ENCODE data around the gene ADGRA1. TPM values are rescaled to one million over a fixed set of nuclear protein-coding genes. Genes with fewer than 3 reads are reported as not detected.

Gene ADGRA1
- total and polyA plus RNA-seq, 2 donors (not counting 3 experiments of a cell fraction or from before 2014, with no cell fraction given), result not detected

DNA sequence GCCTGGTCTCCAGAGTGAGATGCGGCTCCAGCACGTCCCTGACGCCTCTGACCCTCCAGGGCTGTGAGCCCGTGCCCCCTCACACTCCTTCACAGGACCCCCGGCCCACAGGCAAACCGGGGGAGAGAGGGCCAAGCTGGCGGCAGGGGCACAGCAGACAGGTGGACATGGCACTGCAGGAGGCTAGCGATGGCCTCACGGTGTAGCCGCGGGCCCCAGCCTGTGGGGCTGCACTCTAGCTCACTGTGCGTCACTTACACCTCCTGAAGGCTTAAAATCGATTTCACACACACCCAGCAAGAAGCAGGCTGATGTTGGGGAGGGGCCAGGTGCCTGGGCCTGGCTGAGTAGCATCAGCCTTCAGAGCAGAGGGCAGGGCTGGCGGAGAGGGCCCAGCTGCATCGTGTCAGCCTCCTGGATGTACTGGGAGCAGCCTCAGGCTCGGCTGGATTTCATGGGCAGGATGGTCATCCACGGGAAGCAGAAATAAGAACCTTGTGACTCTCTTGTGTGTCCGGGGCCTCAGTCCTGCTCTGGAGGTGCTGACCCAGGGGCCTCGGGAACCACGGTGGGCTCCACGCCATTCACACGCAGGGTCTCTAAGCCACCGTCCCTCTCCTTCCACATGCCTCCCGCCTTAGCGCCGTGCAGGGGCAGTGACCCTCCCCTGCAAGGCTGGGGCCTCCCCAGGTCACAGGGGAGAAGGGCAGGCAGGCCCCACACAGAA, 52.9 kb downstream of the ADGRA1 start:
- no peaks in the 10 kb centered on the region for H3K27me3 ChIP-seq (ENCODE audit: control insufficient read depth in 2 of 2, insufficient read depth in 2 of 2, low read length in 2 of 2)
- H3K9me3 ChIP-seq (replicated peaks; ENCODE audit: control insufficient read depth, insufficient read depth, low read length), result no peaks in the 10 kb centered on the region
- H3K9ac ChIP-seq (replicated peaks; ENCODE audit: extremely low read depth, insufficient read depth, low read length), result no peak overlapping the region
- H3K4me1 ChIP-seq (ENCODE audit: control insufficient read depth, extremely low read depth, insufficient read depth, low read length), result no peaks in the 10 kb centered on the region
- no peak for FAIRE-seq
- H2AFZ ChIP-seq (ENCODE audit: low read depth, low read length), result no peak overlapping the region
- BruUV-seq (replicated peaks), result no TSS peak
- H3K4me3 ChIP-seq (replicated peaks in 1 of 3; ENCODE audit: insufficient read depth in 1 of 3, low read depth in 1 of 3, low read length in 3 of 3), result no peak overlapping the region
- no peaks in the 10 kb centered on the region for H3K9me1 ChIP-seq (replicated peaks; ENCODE audit: control insufficient read depth, extremely low read depth, insufficient read depth, low read length)
- CTCF ChIA-PET, result no interaction called here
- POLR2A ChIA-PET, result no interaction called here
- no peak overlapping the region for H3K4me2 ChIP-seq (ENCODE audit: insufficient read depth, low read length)
- no peak overlapping the region for H3K27ac ChIP-seq (ENCODE audit: insufficient read depth, low read depth, low read length)
- no peak for DNase-seq (ENCODE audit: low read depth, low spot score)
- no peaks in the 10 kb centered on the region for H3K36me3 ChIP-seq (ENCODE audit: control insufficient read depth in 2 of 2, extremely low read depth in 1 of 2, insufficient read depth in 2 of 2, low read length in 2 of 2)
- no peak for TF ChIP-seq FOS (IDR thresholded peaks at IDR 0.05; ENCODE audit: borderline replicate concordance, insufficient read depth, low read length)
- no peak for TF ChIP-seq GATA2 (IDR thresholded peaks at IDR 0.05; ENCODE audit: insufficient read depth, insufficient read length, low read depth, low read length)
- TF ChIP-seq EZH2 (IDR thresholded peaks at IDR 0.05; ENCODE audit: borderline replicate concordance, low read depth, low read length, severe bottlenecking), result no peak
- TF ChIP-seq JUN (IDR thresholded peaks at IDR 0.05; ENCODE audit: borderline replicate concordance, insufficient read depth, insufficient read length, low read depth), result no peak
- TF ChIP-seq, protein P1, sequence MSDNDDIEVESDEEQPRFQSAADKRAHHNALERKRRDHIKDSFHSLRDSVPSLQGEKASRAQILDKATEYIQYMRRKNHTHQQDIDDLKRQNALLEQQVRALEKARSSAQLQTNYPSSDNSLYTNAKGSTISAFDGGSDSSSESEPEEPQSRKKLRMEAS (IDR thresholded peaks at IDR 0.05; ENCODE audit: insufficient read depth, insufficient read length), result no peak
- TF ChIP-seq, protein P2, sequence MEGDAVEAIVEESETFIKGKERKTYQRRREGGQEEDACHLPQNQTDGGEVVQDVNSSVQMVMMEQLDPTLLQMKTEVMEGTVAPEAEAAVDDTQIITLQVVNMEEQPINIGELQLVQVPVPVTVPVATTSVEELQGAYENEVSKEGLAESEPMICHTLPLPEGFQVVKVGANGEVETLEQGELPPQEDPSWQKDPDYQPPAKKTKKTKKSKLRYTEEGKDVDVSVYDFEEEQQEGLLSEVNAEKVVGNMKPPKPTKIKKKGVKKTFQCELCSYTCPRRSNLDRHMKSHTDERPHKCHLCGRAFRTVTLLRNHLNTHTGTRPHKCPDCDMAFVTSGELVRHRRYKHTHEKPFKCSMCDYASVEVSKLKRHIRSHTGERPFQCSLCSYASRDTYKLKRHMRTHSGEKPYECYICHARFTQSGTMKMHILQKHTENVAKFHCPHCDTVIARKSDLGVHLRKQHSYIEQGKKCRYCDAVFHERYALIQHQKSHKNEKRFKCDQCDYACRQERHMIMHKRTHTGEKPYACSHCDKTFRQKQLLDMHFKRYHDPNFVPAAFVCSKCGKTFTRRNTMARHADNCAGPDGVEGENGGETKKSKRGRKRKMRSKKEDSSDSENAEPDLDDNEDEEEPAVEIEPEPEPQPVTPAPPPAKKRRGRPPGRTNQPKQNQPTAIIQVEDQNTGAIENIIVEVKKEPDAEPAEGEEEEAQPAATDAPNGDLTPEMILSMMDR (IDR thresholded peaks at IDR 0.05; ENCODE audit: extremely low read depth in 1 of 2, insufficient read depth in 1 of 2, low read depth in 1 of 2, low read length in 2 of 2), result no peak
- no peak for TF ChIP-seq POLR2AphosphoS5 (IDR thresholded peaks at IDR 0.05; ENCODE audit: insufficient read depth, low read depth, low read length)
- no peak for TF ChIP-seq POLR2A (IDR thresholded peaks at IDR 0.05; ENCODE audit: low read depth, low read length)
- no peak for TF ChIP-seq MYC (IDR thresholded peaks at IDR 0.05; ENCODE audit: low read depth, low read length)
- no peaks in the 10 kb centered on the region for H3K79me2 ChIP-seq (ENCODE audit: control insufficient read depth, insufficient read depth, low read length)
- dilution Hi-C loops (cut with MboI; ENCODE audit: extremely low pct_ligation_motif_present, low sequenced_read_pairs), result no loop called here
- intact Hi-C loops (cut with micrococcal nuclease), result loop anchor here (5.0 kb wide), 1 partner anchor 198 kb away; the partner anchor contains the start of gene CFAP46
- no peaks in the 10 kb centered on the region for H4K20me1 ChIP-seq (replicated peaks; ENCODE audit: control insufficient read depth, extremely low read depth, insufficient read depth, low read length)
